WTC11 (cell line): Measurements from ENCODE around the gene GALNT9.

Source experiments
- ATF1 ChIP-seq: sonication (generic); formaldehyde crosslinking; IDR thresholded peaks from 2 replicates; pipeline ENCODE4 v1.8.1; 2023; ENCODE audit warnings: mild to moderate bottlenecking, moderate library complexity, missing genetic modification reagents
- CTCF ChIP-seq: fragments of 200-600 bp; IDR thresholded peaks from 2 replicates; pipeline ENCODE4 v1.8.0; 2022; ENCODE audit warnings: antibody characterized with exemption
- E2F1 ChIP-seq: sonication (generic); formaldehyde crosslinking; IDR thresholded peaks from 2 replicates; pipeline ENCODE4 v1.8.0; 2022; ENCODE audit warnings: mild to moderate bottlenecking, missing genetic modification reagents
- ESRRA ChIP-seq: sonication (generic); formaldehyde crosslinking; IDR thresholded peaks from 2 replicates; pipeline ENCODE4 v1.8.1; 2022; ENCODE audit warnings: mild to moderate bottlenecking, missing genetic modification reagents, borderline replicate concordance
- RELA ChIP-seq: sonication (generic); formaldehyde crosslinking; IDR thresholded peaks from 2 replicates; pipeline ENCODE4 v1.8.1; 2022; ENCODE audit warnings: missing genetic modification reagents, mild to moderate bottlenecking, borderline replicate concordance
- SMAD3 ChIP-seq: sonication (generic); formaldehyde crosslinking; IDR thresholded peaks from 2 replicates; pipeline ENCODE4 v1.8.0; 2022; ENCODE audit warnings: missing genetic modification reagents, mild to moderate bottlenecking, borderline replicate concordance
- TEAD4 ChIP-seq: sonication (generic); formaldehyde crosslinking; IDR thresholded peaks from 2 replicates; pipeline ENCODE4 v1.8.0; 2022; ENCODE audit warnings: mild to moderate bottlenecking, missing genetic modification reagents
- TF ChIP-seq, protein P1 (sequence below): sonication (generic); formaldehyde crosslinking; IDR thresholded peaks from 2 replicates; pipeline ENCODE4 v1.8.0; 2022; ENCODE audit warnings: mild to moderate bottlenecking, missing genetic modification reagents

DNA sequence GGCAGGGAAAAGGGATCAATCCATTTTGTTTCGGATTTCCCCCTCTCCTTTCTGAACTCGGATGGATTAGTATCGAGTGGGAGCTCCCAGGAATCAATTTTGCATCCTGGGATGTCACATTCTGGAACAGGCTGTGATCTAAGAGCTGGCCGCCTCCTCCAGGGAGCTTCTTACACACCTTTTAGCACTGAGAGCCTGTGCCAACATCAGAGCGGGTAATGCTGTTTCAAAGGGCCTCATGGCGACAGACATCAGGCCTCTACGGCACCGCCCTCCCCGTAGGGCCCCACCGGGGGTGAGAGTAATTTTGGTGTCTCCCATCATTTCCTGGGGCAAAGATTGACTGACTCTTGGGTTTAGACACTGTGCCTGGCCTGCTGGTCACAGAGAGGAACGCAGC is 2.7 kb downstream of the GALNT9 start:
- TF ChIP-seq TEAD4 (no peak), RELA (CRISPR knock-in tag) (no peak), SMAD3 (CRISPR knock-in tag) (no peak), CTCF (no peak), ATF1 (CRISPR knock-in tag) (no peak), ESRRA (CRISPR knock-in tag) (no peak), E2F1 (CRISPR knock-in tag) (no peak)
- TF ChIP-seq, protein P1, sequence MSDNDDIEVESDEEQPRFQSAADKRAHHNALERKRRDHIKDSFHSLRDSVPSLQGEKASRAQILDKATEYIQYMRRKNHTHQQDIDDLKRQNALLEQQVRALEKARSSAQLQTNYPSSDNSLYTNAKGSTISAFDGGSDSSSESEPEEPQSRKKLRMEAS (CRISPR knock-in tag) = no peak
